T1000 (cell line): Measurements from ENCODE around the gene BLM.

Experiments used
- DNase-seq: peaks from one replicate; lab custom pipeline; 2025; ENCODE audit warnings: mixed read lengths; lab: John Stamatoyannopoulos, UW

Gene BLM

GRCh38 chr15:90790057-90790456 lies 72.9 kb downstream of the BLM start:
- no peak for DNase-seq

- DNase-seq: no peak
These were observed 73.4 kb downstream of the BLM start for GRCh38 chr15:90790561-90790960.

GRCh38 chr15:90794538-90794937 lies 77.4 kb downstream of the BLM start:
- no peak for DNase-seq

GRCh38 chr15:90799639-90800170 lies 82.6 kb downstream of the BLM start:
- no peak for DNase-seq

GRCh38 chr15:90801803-90802202 lies 84.7 kb downstream of the BLM start:
- no peak for DNase-seq

GRCh38 chr15:90807074-90807785 lies 90.1 kb downstream of the BLM start:
- DNase-seq: no peak

- DNase-seq: no peak
These were observed 90.6 kb downstream of the BLM start for GRCh38 chr15:90807786-90808086.

- DNase-seq: no peak
These were observed 91.5 kb downstream of the BLM start for GRCh38 chr15:90808517-90809235.

GRCh38 chr15:90809536-90809935 lies 92.4 kb downstream of the BLM start:
- DNase-seq: no peak

GRCh38 chr15:90810354-90810753 lies 93.2 kb downstream of the BLM start:
- DNase-seq: no peak

GRCh38 chr15:90812171-90812957 lies 95.2 kb downstream of the BLM start:
- no peak for DNase-seq

GRCh38 chr15:90812958-90813265 lies 95.8 kb downstream of the BLM start:
- DNase-seq: no peak

GRCh38 chr15:90813796-90814190 lies 96.6 kb downstream of the BLM start:
- no peak for DNase-seq

GRCh38 chr15:90814191-90814821 lies 97.2 kb downstream of the BLM start:
- DNase-seq: no peak

GRCh38 chr15:90816401-90817116 lies 99.4 kb downstream of the BLM start:
- no peak for DNase-seq

- DNase-seq: no peak
These were observed 100.2 kb downstream of the BLM start for GRCh38 chr15:90817117-90818057.

GRCh38 chr15:90818251-90819210 lies 101.4 kb downstream of the BLM start:
- no peak for DNase-seq

- no peak for DNase-seq
These were observed 102.2 kb downstream of the BLM start for GRCh38 chr15:90819390-90819789.

GRCh38 chr15:90819850-90820249 lies 102.7 kb downstream of the BLM start:
- DNase-seq: no peak

- DNase-seq: no peak
These were observed 103.3 kb downstream of the BLM start for GRCh38 chr15:90820481-90820880.
